Embryonic facial prominence (tissue), 1 donor: ENCODE results near the gene THBS2.

Experiments used
- DNase-seq: peaks from one replicate; pipeline ENCODE4 v3.0.0-alpha.2; 2016; ENCODE audit errors: extremely low spot score

The THBS2 gene

GRCh38 chr6:169166896-169167580, 86.6 kb downstream of the THBS2 start:
- DNase-seq: no peak
